Prostate gland (tissue), 2 donors: ENCODE results near the gene PDGFD.

ENCODE experiments used
- POLR2A ChIP-seq: fragments of 450-650 bp; IDR thresholded peaks from one replicate; pipeline ENCODE4 v1.6.1; 2016; ENCODE audit warnings: antibody characterized with exemption, mild to moderate bottlenecking
- POLR2AphosphoS5 ChIP-seq: sonication (generic); formaldehyde crosslinking; IDR thresholded peaks from one replicate; pipeline ENCODE4 v1.6.1; 2017; ENCODE audit warnings: antibody characterized with exemption
- TF ChIP-seq, protein P1 (sequence below), 4 experiments: fragments of 200-600 bp in 2 of 4; fragments of 450-650 bp in 2 of 4; sonication (generic) in 2 of 4; IDR thresholded peaks; 1 replicate in 3 of 4; 2 replicates in 1 of 4; pipeline ENCODE4 v1.5.1; 2016 to 2019; ENCODE audit warnings: antibody characterized with exemption in 4 of 4, mild to moderate bottlenecking in 2 of 4, moderate library complexity in 2 of 4

DNA sequence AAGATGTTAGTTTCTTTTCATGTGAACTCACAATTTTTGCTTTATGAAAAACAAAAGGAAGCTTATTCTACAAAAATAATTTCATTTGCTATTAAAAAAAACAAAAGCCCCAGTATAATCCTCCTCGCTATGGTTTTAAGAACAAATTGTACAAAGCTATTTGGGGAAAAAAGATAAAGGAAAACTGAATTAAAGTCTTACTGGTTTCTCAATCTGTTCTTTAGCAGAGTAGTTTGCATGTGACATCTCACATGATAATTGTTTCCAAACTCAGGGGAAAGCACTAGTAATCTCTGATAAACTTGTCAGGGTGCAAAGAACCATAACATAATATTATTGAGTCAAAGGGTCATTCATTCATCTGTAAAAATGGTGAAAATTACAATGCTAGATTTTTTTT lies 130.4 kb downstream of the PDGFD start:
- TF ChIP-seq, protein P1, sequence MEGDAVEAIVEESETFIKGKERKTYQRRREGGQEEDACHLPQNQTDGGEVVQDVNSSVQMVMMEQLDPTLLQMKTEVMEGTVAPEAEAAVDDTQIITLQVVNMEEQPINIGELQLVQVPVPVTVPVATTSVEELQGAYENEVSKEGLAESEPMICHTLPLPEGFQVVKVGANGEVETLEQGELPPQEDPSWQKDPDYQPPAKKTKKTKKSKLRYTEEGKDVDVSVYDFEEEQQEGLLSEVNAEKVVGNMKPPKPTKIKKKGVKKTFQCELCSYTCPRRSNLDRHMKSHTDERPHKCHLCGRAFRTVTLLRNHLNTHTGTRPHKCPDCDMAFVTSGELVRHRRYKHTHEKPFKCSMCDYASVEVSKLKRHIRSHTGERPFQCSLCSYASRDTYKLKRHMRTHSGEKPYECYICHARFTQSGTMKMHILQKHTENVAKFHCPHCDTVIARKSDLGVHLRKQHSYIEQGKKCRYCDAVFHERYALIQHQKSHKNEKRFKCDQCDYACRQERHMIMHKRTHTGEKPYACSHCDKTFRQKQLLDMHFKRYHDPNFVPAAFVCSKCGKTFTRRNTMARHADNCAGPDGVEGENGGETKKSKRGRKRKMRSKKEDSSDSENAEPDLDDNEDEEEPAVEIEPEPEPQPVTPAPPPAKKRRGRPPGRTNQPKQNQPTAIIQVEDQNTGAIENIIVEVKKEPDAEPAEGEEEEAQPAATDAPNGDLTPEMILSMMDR (IDR thresholded peaks at IDR 0.05): no peak
- TF ChIP-seq POLR2AphosphoS5 (no peak), POLR2A (no peak)
